Keratinocyte (primary cell): ENCODE measurements around the gene EEF2K.

ENCODE experiments used
- EZH2 ChIP-seq: IDR thresholded peaks from one replicate; pipeline ENCODE4 v1.6.1; 2012; ENCODE audit warnings: inconsistent platforms, mild to moderate bottlenecking, low read length, moderate library complexity
- TF ChIP-seq, protein P1 (sequence below), 3 experiments: IDR thresholded peaks in 1 of 3; conservative IDR thresholded peaks in 1 of 3; optimal IDR thresholded peaks in 1 of 3; 2 replicates in 2 of 3; 3 replicates in 1 of 3; pipeline versions ENCODE3 to v1.5.1; 2011; ENCODE audit warnings: low read length in 3 of 3, mild to moderate bottlenecking in 3 of 3, moderate library complexity in 2 of 3, control low read depth in 1 of 3, inconsistent platforms in 1 of 3; ENCODE audit not compliant: insufficient read depth in 2 of 3; ENCODE audit errors: extremely low read depth in 1 of 3

DNA sequence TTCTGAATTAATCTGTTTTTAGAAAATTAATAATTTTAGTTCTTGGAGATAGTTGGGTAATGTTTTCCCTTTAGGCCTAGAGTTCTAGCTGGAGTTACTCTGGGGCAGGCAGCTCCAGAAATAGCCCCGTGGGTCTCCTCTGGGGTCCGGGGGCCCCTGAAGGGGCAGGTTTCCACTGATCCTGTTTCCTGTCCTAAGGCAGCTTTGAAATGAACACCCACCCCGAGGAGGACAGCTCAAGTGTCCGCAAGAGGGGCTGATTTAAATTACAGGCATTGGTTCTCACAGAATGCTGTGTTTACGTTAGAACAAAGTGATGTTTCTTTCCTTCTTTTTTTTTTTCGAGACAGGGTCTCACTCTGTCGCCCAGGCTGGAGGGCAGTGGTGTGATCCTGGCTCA lies 23.8 kb downstream of the EEF2K start:
- TF ChIP-seq, protein P1, sequence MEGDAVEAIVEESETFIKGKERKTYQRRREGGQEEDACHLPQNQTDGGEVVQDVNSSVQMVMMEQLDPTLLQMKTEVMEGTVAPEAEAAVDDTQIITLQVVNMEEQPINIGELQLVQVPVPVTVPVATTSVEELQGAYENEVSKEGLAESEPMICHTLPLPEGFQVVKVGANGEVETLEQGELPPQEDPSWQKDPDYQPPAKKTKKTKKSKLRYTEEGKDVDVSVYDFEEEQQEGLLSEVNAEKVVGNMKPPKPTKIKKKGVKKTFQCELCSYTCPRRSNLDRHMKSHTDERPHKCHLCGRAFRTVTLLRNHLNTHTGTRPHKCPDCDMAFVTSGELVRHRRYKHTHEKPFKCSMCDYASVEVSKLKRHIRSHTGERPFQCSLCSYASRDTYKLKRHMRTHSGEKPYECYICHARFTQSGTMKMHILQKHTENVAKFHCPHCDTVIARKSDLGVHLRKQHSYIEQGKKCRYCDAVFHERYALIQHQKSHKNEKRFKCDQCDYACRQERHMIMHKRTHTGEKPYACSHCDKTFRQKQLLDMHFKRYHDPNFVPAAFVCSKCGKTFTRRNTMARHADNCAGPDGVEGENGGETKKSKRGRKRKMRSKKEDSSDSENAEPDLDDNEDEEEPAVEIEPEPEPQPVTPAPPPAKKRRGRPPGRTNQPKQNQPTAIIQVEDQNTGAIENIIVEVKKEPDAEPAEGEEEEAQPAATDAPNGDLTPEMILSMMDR (optimal IDR thresholded peaks at IDR 0.05 in 1 of 3, IDR thresholded peaks at IDR 0.05 in 1 of 3, conservative IDR thresholded peaks at IDR 0.05 in 1 of 3; ENCODE audit: extremely low read depth in 1 of 3, insufficient read depth in 2 of 3, low read length in 3 of 3) = no peak
- no peak for TF ChIP-seq EZH2
